ENCODE results near the gene NOXO1. TPM values are rescaled to one million over a fixed set of nuclear protein-coding genes. Genes with fewer than 3 reads are reported as not detected.
"Not testable (repeated sequence)": the region's sequence is repeated elsewhere in the genome, so short reads cannot be mapped to it uniquely, and the experiment has no call there.

The NOXO1 gene, protein sequence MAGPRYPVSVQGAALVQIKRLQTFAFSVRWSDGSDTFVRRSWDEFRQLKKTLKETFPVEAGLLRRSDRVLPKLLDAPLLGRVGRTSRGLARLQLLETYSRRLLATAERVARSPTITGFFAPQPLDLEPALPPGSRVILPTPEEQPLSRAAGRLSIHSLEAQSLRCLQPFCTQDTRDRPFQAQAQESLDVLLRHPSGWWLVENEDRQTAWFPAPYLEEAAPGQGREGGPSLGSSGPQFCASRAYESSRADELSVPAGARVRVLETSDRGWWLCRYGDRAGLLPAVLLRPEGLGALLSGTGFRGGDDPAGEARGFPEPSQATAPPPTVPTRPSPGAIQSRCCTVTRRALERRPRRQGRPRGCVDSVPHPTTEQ
- 4.6 TPM for total RNA-seq

DNA sequence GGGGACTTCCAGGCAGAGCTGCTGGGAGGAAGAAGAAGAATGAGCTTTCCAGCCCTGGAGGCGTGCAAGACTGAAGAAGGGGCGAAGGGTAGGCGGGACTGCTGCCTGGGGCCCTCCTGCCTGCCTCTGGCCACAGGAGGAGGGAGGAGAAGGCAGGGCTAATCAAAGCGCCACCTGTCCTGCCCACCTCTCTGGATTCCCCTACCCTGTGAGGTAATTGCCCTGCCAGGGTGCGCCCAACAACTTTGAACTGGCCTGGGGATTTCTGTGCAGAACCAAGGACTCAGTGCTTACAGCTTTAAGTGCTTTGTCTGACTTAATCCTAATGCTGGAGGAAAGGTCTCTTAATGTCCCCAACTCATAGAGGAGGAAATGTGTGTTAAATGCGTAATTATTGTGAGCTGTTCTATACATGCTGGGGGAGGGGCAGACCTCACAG is at the start of gene NOXO1:
TSS of gene NOXO1 (minus strand) at position 72 of the 439 bp plus-strand sequence. CDS start 290 bp downstream, outside the sequence.
- no peak for ATAC-seq

DNA sequence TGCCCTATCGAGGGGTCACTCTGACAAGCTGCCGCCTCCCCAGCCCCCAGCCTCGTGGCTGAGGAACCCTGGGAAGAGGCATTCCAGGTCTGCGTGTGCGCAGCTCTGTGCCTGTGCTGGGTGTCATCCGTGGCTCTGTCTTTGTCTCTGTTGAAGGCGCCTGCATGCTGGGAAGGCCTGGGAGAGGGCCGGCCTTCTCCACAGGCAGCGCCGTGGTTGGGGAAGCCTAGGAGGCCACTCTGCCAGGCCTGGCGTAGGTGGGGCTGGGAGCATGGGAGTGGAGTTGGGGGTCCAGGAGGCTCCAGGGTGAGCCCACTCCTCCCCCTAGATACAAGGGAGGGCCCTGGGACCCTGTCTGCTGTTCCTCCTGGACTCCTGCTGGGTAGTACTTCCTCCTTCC is 48.8 kb upstream of the NOXO1 start:
- no peak for ATAC-seq

DNA sequence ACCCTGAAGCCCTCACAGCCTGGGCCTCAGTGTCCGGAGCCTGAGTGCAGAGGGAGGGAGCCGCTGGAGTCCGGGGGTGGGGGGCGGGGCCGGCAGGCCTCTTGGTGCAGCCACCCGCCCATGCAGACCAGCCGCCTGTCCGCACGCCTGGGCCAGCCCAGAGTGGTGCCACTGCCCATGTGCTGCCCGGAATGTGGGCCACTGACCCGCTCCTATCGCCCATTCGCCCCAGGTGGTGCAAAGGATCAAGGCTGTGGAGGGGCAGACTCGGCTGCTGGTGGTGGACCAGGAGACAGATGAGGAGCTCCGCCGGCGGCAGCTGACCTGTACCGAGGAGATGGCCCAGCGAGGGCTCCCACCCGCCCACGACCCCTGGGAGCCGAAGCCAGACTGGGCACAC is 48.1 kb upstream of the NOXO1 start:
- ATAC-seq: no peak

DNA sequence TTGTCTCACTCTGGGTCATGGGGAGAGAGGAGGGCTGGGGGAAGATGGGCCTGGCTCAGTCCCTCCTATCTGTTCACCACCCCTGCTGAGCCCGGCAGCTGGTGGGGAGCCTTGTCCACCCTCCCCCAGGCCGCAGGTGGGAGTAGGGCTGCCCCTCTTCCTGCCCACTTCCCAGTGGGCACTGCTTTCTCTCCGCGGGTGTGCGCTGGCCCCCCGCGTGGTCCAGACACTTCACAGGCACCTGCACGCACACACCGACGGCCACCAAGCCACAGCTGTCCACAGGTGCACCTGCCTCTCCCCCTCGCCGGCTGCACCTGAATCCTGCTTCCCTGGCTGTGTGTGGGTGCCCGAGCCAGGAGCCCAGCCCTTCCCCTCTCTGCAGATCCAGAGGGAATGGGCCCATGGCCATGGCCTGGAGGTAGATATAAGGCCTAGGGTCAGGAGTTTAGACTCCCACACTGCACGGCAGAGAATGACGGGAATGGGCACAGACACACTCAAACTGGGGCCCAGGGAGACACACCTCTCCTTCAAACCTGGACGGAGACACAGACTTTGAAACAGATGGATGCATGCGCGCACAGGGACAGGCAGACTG is 47.5 kb upstream of the NOXO1 start:
- ATAC-seq: no peak

DNA sequence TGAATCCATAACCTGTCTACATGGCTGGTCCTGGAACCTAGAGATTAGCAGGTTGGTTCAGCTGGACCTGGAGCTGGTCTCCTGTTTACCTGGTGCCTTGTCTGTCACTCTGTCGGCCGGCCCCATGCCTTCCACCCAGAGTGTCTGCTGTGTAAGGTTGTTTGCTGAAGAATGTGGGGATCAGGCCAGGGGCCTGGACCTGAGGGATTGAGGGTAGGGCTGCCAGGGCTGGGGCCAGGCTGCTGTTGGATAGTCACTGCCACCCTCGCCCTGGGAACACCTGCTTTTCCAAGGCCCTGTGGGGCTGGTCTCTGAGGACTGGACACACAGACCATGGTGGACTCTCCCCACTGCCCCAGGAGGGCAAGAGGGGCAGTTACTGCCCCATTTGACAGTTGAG is 46.9 kb upstream of the NOXO1 start:
- ATAC-seq: no peak

DNA sequence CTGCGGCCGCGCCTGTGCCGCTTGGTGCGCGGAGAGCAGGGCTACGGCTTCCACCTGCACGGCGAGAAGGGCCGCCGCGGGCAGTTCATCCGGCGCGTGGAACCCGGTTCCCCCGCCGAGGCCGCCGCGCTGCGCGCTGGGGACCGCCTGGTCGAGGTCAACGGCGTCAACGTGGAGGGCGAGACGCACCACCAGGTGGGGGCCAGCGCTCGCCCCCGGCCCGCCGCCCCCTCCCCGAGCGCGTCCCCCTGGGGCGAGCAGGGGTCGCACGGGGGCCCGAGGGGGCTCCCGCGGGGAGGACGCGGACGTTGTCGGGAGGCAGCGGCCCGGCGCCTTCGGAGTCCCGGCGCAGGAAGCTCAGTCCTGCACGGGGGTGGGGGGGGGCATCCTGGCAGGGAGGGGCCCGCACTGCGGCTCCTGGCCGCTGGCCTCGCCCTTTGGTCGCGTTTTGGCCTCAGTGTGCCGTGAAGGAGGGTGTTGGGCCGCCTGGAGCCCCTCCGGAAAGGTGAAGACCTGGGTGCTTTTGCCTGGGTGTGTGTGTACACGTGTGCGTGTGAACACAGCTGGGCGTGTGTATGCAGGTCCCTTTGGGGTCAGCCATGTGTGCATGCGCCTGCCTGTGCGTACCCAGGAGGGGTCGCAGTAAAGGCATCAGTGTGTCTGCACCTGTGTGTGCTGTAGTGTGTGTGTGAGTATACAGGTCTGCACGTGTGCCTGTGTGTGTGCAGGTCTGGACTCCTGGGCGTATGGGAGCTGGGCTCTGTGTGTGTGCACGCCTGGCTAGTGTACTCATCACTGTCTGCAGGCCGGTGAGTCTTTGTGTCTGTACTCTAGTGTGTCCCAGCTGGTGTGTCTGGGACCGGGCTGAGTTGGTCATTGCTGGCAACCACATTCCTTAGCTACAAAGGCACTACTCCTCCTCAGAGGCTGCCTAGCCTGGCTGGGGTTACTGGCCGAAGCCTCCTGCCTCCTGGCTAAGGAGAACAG is 46.0 kb upstream of the NOXO1 start:
- ATAC-seq: peak; percentile 6

DNA sequence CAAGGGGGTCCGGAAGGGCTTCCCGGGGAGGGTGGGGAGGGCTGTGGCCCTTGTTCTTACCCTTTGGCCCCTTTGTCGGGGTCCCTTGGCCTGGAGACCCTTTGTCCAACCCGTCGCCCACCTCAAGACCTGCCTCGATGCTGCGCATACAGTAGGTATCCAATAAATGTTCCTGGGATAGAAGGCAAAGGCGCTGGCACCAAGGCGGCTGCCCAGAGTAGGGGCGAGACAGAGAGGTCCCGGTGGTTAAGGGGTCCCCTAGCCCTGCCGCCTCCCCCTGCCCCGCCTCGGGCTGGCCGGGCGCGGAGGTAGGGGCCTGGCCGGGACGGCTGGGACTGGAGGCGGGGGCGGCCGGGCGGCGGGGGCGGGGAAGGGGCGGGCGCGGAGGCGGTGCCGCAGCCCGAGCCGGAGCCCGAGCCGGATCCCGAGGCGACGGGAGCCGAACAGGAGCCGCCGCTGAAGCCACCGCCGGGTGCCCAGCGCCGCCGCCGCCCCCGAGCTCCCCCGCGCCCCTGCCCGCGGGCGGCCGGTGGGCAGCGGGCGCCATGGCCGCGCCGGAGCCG is 45.3 kb upstream of the NOXO1 start, which contains the start of gene NHERF2:
TSS of gene NHERF2 (plus strand) at position 442 of the 563 bp plus-strand sequence. CDS start at position 546, 104 bp downstream.
- ATAC-seq: no peak

DNA sequence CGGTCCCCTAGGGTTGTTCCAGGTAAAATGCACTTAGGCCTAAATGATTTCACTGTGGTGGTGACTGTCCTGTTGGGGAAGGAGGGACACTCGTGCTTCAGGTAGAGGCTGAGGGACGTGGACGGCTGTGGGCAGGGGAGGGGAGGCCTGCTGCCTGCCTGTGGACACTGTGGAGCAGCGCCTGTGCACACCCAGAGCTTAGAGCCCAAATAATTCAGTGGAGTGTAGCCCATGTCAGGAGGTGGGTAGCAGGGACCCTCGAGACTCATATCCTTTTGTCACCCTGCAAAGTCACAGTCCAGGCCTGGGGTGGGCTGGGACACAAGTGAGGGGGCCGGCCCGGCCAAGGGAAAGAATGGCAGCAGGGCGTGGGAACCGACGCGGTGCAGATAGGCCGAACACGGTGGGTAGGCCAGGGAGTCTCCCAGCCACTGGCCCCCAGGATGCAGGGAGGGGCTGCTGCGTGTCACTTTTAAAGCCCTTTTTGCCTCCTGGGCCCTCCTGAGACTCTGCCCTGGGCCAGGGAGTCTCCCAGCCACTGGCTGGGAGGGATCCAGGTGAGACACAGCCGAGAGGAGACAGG is 44.7 kb upstream of the NOXO1 start:
- ATAC-seq: no peak

DNA sequence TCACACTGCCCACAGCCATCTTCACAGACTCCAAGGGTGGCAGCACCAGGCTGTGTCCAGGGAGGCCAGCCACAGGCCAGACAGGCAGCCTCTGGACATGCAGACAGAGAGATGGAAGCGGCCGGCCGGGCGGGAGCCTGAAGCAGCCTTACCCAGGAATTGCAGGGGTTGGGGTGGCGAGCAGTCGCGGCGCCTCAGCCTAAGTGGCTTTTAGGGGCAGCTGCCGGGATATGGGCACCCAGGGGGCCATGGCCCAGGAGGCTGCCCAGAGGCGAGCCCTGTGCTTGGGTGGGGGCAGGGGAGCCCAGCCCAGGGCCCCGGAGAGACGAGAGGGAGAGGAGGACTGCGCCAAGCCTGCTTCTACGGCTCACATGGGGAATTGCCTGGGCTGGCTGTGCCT is 44.0 kb upstream of the NOXO1 start:
- no peak for ATAC-seq

DNA sequence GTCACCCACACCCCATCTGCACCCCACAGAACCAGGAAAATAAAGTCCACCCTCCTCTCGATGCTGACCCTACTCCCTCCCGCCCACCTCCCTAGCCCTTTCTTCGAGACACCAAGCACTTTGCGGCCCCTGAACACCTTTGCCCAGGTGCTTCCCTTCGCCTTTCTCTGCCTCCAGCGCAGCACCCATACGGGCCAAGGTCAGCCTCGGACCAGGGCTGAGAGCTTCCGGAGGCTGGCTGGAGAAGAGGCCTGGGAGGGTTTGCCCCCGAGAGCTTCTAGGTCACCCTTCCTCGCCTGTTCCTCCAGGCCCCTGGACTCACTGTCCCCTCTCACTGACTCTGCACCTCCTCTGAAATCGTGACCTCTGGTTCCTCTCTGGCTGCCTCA is 42.8 kb upstream of the NOXO1 start:
- ATAC-seq: no peak

DNA sequence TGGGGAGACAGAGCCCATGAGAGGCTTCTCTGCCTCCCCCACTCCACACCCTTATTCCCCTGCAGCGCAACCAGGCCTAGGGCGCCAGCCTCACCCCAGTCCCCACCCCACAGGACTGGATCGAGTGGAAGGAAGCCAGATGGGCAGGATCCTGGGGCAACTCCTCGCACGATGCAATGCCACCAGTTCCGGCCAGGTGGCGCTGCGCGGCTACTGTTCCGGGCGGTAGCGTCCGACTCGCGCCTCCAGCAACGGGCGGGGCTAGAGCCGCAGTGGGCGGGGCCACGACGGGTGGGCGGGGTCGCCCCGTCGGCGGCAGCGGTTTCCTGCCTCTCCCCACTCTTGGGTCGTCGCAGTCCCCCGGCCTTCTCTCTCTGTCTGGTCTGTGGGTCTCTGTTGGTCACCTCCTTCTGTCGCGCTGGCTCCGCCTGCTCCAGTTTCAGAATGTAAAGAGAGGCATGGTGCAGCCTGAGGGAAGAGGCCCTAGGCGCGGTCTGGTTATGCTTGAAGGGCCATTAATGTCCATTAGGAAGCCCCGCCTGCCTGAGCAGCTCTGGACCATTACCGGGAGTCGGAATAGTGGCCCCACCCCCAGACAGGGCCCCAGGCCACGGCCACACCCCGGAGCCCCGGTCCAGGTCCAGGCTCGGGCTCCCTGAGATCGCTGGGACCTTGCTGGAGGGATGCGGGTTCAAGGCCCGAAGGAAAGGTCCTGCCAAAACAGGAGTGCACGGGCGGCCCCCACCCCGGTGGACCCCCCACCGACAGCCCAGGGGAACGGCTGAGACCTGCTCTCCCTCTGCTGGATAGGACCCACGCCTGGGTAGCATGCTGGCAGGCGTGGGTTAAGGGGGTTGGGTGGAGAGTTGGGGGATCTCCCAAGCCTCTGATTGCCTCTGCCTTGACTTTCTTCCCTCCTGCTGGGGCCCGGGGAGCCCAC is 42.1 kb upstream of the NOXO1 start:
- ATAC-seq: peak; percentile 87

DNA sequence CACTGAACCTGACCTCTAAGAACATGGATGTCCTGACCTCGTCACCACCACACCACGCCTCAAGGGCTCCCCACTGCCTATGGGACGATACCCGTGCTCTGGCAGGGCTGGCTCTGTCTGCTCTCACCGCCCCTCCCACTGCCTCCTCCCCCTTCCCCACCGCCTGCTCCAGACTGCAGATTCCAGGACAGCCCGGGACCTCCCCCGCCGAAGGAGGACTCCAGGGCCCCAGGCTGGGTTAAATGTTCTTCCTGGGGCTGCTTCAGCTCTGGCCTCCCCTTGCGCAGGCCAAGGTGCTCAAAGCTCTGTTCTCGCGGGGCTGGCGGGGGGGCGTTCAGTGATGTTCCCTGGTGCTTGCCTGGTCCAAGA is 41.4 kb upstream of the NOXO1 start:
- ATAC-seq: peak; percentile 37

DNA sequence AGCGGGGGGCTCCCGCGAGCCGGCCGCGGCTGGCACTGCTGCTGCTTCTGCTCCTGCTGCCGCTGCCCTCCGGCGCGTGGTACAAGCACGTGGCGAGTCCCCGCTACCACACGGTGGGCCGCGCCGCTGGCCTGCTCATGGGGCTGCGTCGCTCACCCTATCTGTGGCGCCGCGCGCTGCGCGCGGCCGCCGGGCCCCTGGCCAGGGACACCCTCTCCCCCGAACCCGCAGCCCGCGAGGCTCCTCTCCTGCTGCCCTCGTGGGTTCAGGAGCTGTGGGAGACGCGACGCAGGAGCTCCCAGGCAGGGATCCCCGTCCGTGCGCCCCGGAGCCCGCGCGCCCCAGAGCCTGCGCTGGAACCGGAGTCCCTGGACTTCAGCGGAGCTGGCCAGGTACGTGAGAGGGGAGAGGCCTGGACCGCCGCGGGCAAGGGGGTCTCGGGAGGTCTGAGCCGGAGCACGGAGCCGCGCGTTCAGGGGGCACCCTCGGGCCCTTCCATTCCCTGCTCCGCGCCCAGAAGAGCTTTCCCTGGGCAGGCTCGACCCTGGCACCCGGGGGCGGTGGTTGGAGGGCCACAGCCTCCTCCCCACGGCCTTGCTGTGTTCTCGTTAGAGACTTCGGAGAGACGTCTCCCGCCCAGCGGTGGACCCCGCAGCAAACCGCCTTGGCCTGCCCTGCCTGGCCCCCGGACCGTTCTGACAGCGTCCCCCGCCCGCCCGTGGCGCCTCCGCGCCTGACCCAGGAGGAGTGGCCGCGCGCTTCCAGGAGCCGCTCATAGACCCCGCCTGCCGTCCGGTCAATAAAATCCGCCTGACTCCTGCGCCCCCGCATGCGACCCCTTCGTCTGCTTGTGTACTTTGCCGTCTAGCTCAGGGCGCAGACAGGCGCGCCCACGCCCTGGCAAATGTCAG is 38.9 kb upstream of the NOXO1 start:
- ATAC-seq: no peak

DNA sequence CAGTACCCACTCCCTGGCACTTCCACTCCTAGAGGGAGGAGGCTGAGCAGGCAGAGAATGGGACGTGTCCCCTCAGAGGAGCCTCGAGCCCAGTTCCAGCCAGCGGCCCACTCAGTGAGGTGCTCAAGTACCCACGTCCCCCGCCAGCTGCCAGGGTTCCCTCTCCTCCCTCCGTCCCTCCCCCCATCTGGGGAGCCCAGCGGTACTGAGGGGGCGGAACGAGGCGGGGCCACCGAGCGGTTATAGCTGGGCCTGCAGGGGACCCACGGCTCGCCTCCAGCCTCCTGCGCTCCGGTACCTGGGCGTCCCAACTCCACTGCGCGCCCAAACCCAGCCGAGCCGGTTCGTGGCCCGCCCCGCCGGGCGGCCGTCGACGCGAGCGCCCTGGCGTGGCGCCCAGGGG is 38.2 kb upstream of the NOXO1 start, which contains the start of gene NPW:
TSS of gene NPW (plus strand) at position 268 of the 403 bp plus-strand sequence.
- no peak for ATAC-seq

DNA sequence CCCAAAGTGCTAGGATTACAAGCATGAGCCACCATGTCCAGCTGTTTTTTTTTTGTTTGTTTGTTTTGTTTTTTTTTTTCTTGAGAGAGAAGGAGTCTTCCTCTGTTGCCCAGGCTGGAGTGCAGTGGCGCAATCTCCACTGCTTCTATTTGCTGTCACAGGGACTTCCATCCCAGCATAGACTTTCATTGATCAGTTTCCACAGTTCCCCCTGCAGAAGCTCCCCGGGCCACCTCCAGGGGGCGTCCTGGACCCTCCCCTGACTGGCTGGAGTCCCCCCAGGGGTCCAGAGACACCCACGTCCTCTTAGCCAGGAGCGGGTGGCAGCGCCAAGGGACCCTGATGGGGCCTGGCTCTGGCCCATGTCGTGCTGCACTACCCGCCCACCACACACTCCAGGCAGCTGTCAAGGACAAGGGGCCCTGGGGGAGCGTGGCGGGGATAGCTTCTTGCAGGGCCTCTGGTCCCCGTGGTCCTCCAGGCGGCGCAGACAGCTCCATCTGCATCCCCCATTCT is 35.2 kb upstream of the NOXO1 start:
- no peak for ATAC-seq

DNA sequence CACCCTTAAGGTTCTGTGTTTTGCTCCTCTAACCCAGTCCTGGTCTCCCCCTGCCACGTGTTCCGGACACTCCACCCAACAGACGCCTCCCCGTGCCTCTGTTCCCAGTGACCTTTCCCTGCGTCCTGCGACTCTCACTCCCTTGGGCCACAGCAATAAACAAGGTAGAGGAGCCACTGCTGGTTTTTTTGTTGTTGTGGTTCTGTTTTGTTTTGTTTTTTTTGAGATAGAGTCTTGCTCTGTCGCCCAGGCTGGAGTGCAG is 34.6 kb upstream of the NOXO1 start:
- no peak for ATAC-seq

DNA sequence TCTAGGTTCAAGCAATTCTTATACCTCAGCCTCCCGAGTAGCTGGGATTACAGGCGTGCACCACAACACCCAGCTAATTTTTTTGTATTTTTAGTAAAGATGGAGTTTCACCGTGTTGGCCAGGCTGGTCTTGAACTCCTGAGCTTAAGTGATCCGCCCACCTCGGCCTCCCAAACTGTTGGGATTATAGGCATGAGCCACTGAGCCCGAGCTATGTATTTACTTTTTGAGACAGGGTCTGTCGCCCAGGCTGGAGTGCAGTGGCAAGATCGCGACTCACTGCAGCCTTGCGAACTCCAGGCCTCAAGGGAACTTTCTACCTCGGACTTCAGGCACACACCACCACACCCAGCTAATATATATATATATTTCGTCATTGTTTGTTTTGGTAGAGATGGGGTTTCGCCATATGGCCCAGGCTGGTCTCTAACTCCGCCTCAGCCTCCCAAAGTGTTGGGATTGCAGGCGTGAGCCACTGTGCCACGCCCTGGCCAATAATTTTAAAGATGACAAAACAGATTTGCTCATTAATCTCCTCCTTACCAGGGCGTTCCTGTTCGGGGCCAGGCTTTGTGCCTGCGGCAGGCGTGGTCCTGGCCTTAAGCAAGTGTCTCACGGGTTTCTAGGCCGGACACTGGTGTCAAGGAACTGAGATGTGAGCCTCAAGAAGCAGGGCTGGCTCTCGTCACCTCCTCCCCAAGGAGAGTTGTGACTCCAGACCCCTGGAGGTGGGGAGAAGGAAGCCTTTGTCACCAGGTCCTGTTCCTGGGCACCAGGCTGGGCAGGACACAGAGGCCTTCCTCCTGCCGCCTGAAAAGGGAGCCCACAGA is 34.1 kb upstream of the NOXO1 start:
- peak; percentile 90 for ATAC-seq

DNA sequence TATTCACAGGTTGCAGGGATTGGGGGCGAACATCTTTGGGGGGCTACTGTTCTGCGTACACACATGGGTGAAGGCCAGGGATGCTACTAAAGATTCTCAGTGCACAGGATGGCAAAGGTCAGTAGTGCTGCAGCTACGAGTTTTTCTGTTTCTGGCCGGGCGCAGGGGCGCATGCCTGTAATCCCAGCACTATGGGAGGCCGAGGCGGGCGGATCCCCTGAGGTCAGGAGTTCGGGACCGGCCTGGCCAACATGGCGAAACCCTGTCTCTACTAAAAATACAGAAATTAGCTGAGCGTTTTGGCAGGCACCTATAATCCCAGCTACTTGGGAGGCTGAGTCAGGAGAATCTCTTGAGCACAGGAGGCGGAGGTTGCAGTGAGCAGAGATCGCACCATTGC is 32.3 kb upstream of the NOXO1 start:
- ATAC-seq: no peak

DNA sequence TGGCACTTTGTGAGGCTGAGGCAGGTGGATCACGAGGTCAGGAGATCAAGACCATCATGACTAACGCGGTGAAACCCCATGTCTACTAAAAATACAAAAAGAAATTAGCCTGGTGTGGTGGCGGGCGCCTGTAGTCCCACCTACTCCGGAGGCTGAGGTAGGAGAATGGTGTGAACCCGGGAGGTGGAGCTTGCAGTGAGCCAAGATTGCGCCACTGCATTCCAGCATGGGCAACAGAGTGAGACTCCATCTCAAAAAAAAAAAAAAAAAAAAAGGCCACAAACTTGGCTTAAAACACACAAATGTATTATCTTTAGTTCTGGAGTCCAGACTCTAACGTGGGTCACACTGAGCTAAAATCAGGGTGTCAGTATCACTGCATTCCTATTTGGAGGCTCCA is 30.5 kb upstream of the NOXO1 start:
- ATAC-seq: not testable (repeated sequence)
